Neural cell (in vitro differentiated cells): ENCODE data around the gene SHD. TPM values are rescaled to one million over a fixed set of nuclear protein-coding genes. Genes with fewer than 3 reads are reported as not detected.

Experiments used
- H2AFZ ChIP-seq: fragments of 200-600, 300-800 bp; sonication (generic), shearing (Covaris generic); 2 replicates; pipeline ENCODE4 v1.6.0; 2014; ENCODE audit warnings: low read depth, mild to moderate bottlenecking, antibody characterized with exemption, low read length, moderate library complexity
- H3F3A ChIP-seq: fragments of 200-600 bp; shearing (Covaris generic); 2 replicates; pipeline ENCODE4 v1.6.1; 2016; ENCODE audit warnings: mild to moderate bottlenecking, moderate library complexity, mixed read lengths, antibody characterized with exemption, low read length; ENCODE audit not compliant: insufficient read depth, poor library complexity, severe bottlenecking
- H3K27ac ChIP-seq: fragments of 200-600, 300-800 bp; sonication (generic), shearing (Covaris generic); 2 replicates; pipeline ENCODE4 v1.5.1; 2014; ENCODE audit warnings: mild to moderate bottlenecking, low read length, moderate library complexity
- H3K27me3 ChIP-seq: fragments of 300-800, 200-600 bp; sonication (generic), shearing (Covaris generic); 2 replicates; pipeline ENCODE4 v1.6.0; 2014; ENCODE audit warnings: mild to moderate bottlenecking, low read depth, low read length, moderate library complexity; ENCODE audit not compliant: insufficient read depth
- H3K36me3 ChIP-seq: fragments of 300-800, 200-600 bp; sonication (generic), shearing (Covaris generic); 2 replicates; pipeline ENCODE4 v1.5.1; 2014; ENCODE audit warnings: mild to moderate bottlenecking, antibody characterized with exemption, low read length, moderate library complexity; ENCODE audit not compliant: insufficient read depth
- H3K4me2 ChIP-seq: fragments of 300-800, 200-600 bp; sonication (generic), shearing (Covaris generic); 2 replicates; pipeline ENCODE4 v1.6.0; 2014; ENCODE audit warnings: mild to moderate bottlenecking, low read length
- H3K4me3 ChIP-seq: fragments of 300-800, 200-600 bp; sonication (generic), shearing (Covaris generic); 2 replicates; pipeline ENCODE4 v1.5.1; 2014; ENCODE audit warnings: mild to moderate bottlenecking, low read length, moderate library complexity
- H3K79me2 ChIP-seq: fragments of 200-600 bp; shearing (Covaris generic); replicated peaks from 2 replicates; pipeline ENCODE4 v1.6.0; 2014; ENCODE audit warnings: mild to moderate bottlenecking, low read length, moderate library complexity; ENCODE audit not compliant: insufficient read depth
- H3K9ac ChIP-seq: fragments of 300-800, 200-600 bp; sonication (generic), shearing (Covaris generic); 2 replicates; pipeline ENCODE4 v1.6.1; 2016; ENCODE audit warnings: mild to moderate bottlenecking, low read length, mixed read lengths
- H3K9me2 ChIP-seq: fragments of 200-600 bp; shearing (Covaris generic); 2 replicates; pipeline ENCODE4 v1.6.1; 2016; ENCODE audit warnings: mild to moderate bottlenecking, low read length, mixed read lengths; ENCODE audit not compliant: insufficient read depth
- H3K9me3 ChIP-seq: fragments of 200-600, 300-800 bp; sonication (generic), shearing (Covaris generic); 2 replicates; pipeline ENCODE4 v1.6.1; 2016; ENCODE audit warnings: mild to moderate bottlenecking, mixed run types, low read length, moderate library complexity, mixed read lengths
- H4K20me1 ChIP-seq: fragments of 200-600 bp; shearing (Covaris generic); 2 replicates; pipeline ENCODE4 v1.6.1; 2016; ENCODE audit warnings: mild to moderate bottlenecking, mixed run types; ENCODE audit not compliant: insufficient read depth
- EP300 ChIP-seq: fragments of 450-650 bp; conservative IDR thresholded peaks from 2 replicates; pipeline ENCODE4 v1.6.1; 2014; ENCODE audit warnings: antibody characterized with exemption, mild to moderate bottlenecking, moderate library complexity; ENCODE audit not compliant: poor library complexity, severe bottlenecking
- EZH2 ChIP-seq: fragments of 200-600, 300-800 bp; shearing (Covaris generic), sonication (generic); IDR thresholded peaks from 2 replicates; pipeline ENCODE4 v1.6.1; 2014; ENCODE audit warnings: antibody characterized with exemption, low read length, borderline replicate concordance, mild to moderate bottlenecking; ENCODE audit not compliant: insufficient read depth, poor library complexity, severe bottlenecking
- MXI1 ChIP-seq: fragments of 450-650 bp; conservative IDR thresholded peaks from 2 replicates; pipeline ENCODE4 v1.6.1; 2014; ENCODE audit warnings: antibody characterized with exemption, mild to moderate bottlenecking; ENCODE audit not compliant: poor library complexity, severe bottlenecking
- POLR2AphosphoS5 ChIP-seq: IDR thresholded peaks from 2 replicates; pipeline ENCODE4 v1.6.1; 2012
- RAD21 ChIP-seq: fragments of 450-650 bp; conservative IDR thresholded peaks from 2 replicates; pipeline ENCODE4 v1.6.1; 2014; ENCODE audit warnings: antibody characterized with exemption, mild to moderate bottlenecking, moderate library complexity
- SMC3 ChIP-seq: fragments of 450-650 bp; conservative IDR thresholded peaks from 2 replicates; pipeline ENCODE4 v1.6.1; 2014; ENCODE audit warnings: antibody characterized with exemption, mild to moderate bottlenecking, moderate library complexity; ENCODE audit not compliant: poor library complexity
- TAF1 ChIP-seq: IDR thresholded peaks from 2 replicates; pipeline ENCODE4 v1.6.1; 2012; ENCODE audit warnings: low read depth
- polyA plus RNA-seq: library from polyadenylated mRNA; depleted of rRNA; stranded (reverse); fragments of >200 nt; gene quantifications from 2 replicates; pipeline ENCODE4 v1.2.3, GENCODE V29; 2014
- TF ChIP-seq, protein P1 (sequence below): fragments of 450-650 bp; IDR thresholded peaks from 2 replicates; pipeline ENCODE4 v1.5.1; 2014; ENCODE audit warnings: antibody characterized with exemption, mild to moderate bottlenecking, moderate library complexity; ENCODE audit not compliant: poor library complexity, severe bottlenecking
- TF ChIP-seq, protein P2 (sequence below): IDR thresholded peaks from 2 replicates; pipeline ENCODE4 v1.6.1; 2012; ENCODE audit warnings: borderline replicate concordance

Gene SHD
- polyA plus RNA-seq, 1 donor from 2014 or later: 188 TPM

DNA sequence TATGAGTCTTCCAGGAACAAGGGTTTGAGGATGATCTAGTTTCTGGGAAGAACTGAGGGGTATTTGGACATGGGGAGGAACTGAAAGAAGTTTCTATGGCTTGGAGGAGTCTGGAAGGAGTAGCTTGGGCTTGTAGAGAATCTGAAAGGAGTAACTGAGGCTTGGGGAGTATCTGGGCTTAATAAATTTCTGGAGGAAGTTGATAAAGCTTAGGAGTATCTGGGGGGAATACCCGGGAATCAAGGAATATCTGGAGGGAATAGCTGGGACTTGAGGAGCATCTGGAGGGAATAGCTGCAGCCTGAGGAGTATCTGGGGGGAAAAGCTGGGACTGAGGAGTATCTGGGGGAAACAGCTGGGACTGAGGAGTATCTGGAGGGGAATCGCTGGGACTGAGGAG is 41.4 kb downstream of the SHD start:
- no peaks in the 10 kb centered on the region for H3K27me3 ChIP-seq
- no peaks in the 10 kb centered on the region for H3K9me2 ChIP-seq
- H3K4me3 ChIP-seq: no peak overlapping the region
- H3K9me3 ChIP-seq: no peaks in the 10 kb centered on the region
- H2AFZ ChIP-seq: no peak overlapping the region
- no peak overlapping the region for H3K27ac ChIP-seq
- no peaks in the 10 kb centered on the region for H3F3A ChIP-seq
- no peaks in the 10 kb centered on the region for H3K79me2 ChIP-seq
- H3K9ac ChIP-seq: no peak overlapping the region
- no peak for TF ChIP-seq RAD21
- TF ChIP-seq, protein P1, sequence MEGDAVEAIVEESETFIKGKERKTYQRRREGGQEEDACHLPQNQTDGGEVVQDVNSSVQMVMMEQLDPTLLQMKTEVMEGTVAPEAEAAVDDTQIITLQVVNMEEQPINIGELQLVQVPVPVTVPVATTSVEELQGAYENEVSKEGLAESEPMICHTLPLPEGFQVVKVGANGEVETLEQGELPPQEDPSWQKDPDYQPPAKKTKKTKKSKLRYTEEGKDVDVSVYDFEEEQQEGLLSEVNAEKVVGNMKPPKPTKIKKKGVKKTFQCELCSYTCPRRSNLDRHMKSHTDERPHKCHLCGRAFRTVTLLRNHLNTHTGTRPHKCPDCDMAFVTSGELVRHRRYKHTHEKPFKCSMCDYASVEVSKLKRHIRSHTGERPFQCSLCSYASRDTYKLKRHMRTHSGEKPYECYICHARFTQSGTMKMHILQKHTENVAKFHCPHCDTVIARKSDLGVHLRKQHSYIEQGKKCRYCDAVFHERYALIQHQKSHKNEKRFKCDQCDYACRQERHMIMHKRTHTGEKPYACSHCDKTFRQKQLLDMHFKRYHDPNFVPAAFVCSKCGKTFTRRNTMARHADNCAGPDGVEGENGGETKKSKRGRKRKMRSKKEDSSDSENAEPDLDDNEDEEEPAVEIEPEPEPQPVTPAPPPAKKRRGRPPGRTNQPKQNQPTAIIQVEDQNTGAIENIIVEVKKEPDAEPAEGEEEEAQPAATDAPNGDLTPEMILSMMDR: no peak
- no peaks in the 10 kb centered on the region for H4K20me1 ChIP-seq
- H3K4me2 ChIP-seq: no peak overlapping the region
- H3K36me3 ChIP-seq: peaks cover 10% of the 10 kb centered on the region

DNA sequence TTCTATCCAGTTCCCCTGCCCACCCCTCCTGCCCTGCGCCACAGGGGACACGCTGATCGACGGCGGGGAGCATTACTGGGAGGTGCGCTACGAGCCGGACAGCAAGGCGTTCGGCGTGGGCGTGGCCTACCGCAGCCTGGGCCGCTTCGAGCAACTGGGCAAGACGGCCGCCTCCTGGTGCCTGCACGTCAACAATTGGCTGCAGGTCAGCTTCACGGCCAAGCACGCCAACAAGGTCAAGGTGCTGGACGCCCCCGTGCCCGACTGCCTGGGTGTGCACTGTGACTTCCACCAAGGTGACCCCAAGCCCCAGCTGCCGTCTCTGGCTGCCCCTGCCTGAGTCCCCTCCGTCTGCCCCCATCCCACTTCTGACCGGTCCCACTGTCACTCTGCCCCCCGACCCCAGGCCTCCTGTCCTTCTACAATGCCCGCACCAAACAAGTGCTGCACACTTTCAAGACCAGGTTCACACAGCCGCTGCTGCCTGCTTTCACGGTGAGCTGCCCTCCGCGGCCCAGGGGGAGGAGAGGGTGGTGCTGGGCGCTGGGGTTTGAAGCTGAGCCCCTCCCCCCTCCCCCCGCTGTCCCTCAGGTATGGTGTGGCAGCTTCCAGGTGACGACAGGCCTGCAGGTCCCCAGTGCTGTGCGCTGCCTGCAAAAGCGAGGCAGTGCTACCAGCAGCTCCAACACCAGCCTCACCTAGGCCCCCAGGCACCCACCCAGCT is 44.0 kb downstream of the SHD start:
- H3K79me2 ChIP-seq: no peaks in the 10 kb centered on the region
- H3K9ac ChIP-seq: no peak overlapping the region
- H3K27me3 ChIP-seq: peaks cover 9% of the 10 kb centered on the region
- TF ChIP-seq MXI1: no peak
- no peak for TF ChIP-seq POLR2AphosphoS5
- no peak for TF ChIP-seq EZH2
- TF ChIP-seq, protein P2, sequence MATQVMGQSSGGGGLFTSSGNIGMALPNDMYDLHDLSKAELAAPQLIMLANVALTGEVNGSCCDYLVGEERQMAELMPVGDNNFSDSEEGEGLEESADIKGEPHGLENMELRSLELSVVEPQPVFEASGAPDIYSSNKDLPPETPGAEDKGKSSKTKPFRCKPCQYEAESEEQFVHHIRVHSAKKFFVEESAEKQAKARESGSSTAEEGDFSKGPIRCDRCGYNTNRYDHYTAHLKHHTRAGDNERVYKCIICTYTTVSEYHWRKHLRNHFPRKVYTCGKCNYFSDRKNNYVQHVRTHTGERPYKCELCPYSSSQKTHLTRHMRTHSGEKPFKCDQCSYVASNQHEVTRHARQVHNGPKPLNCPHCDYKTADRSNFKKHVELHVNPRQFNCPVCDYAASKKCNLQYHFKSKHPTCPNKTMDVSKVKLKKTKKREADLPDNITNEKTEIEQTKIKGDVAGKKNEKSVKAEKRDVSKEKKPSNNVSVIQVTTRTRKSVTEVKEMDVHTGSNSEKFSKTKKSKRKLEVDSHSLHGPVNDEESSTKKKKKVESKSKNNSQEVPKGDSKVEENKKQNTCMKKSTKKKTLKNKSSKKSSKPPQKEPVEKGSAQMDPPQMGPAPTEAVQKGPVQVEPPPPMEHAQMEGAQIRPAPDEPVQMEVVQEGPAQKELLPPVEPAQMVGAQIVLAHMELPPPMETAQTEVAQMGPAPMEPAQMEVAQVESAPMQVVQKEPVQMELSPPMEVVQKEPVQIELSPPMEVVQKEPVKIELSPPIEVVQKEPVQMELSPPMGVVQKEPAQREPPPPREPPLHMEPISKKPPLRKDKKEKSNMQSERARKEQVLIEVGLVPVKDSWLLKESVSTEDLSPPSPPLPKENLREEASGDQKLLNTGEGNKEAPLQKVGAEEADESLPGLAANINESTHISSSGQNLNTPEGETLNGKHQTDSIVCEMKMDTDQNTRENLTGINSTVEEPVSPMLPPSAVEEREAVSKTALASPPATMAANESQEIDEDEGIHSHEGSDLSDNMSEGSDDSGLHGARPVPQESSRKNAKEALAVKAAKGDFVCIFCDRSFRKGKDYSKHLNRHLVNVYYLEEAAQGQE: no peak
- H4K20me1 ChIP-seq: no peaks in the 10 kb centered on the region
- H3K4me3 ChIP-seq: no peak overlapping the region
- no peak overlapping the region for H3K27ac ChIP-seq
- H3K9me3 ChIP-seq: no peaks in the 10 kb centered on the region
- peaks cover 9% of the 10 kb centered on the region for H3K36me3 ChIP-seq
- H3K9me2 ChIP-seq: no peaks in the 10 kb centered on the region
- no peak overlapping the region for H2AFZ ChIP-seq
- no peaks in the 10 kb centered on the region for H3F3A ChIP-seq
- no peak overlapping the region for H3K4me2 ChIP-seq

DNA sequence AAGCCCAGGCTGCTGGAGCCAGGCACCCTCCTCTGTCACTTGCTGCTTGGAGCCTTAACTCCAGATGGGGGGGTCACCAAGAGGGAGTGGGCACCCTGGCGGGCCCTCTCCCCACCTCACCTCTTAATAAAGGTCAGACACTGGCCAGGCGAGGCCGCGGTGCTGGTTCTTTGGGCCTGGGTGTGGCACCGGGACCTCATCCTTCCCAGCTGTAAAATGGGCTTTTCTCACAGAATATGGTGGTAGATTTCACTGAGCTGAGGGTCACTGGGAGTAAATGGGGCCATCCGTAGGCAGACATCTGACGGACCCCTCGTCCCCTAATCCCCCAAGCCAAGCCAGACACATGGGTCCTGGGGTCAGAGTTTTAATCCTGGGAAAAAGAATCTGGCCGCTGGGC is 44.6 kb downstream of the SHD start:
- Histone ChIP-seq H3K27me3 (peaks cover 9% of the 10 kb centered on the region), H3K9me3 (no peaks in the 10 kb centered on the region), H3K4me2 (no peak overlapping the region), H2AFZ (no peak overlapping the region), H3F3A (no peaks in the 10 kb centered on the region), H4K20me1 (no peaks in the 10 kb centered on the region), H3K9ac (no peak overlapping the region), H3K4me3 (no peak overlapping the region), H3K27ac (no peak overlapping the region), H3K79me2 (no peaks in the 10 kb centered on the region), H3K9me2 (no peaks in the 10 kb centered on the region), H3K36me3 (peaks cover 3% of the 10 kb centered on the region)
- no peak for TF ChIP-seq TAF1
- no peak for TF ChIP-seq SMC3
- no peak for TF ChIP-seq POLR2AphosphoS5
- TF ChIP-seq, protein P2: no peak
- TF ChIP-seq, protein P1: no peak
- TF ChIP-seq EZH2: no peak
- no peak for TF ChIP-seq MXI1
- TF ChIP-seq EP300: no peak
- TF ChIP-seq RAD21: no peak
